Ovary (tissue), 9 donors: ENCODE data around the gene AFG1L. TPM values are rescaled to one million over a fixed set of nuclear protein-coding genes. Genes with fewer than 3 reads are reported as not detected.

Experiments
- DNase-seq, 5 donors: peaks; one replicate each; pipeline ENCODE4 v3.0.0-alpha.2; 2019 to 2020
- H3K27ac ChIP-seq, 2 donors: fragments of 200-600 bp; one replicate each; pipeline versions ENCODE4 v1.5.1 to v1.8.0; 2019 to 2022
- H3K27me3 ChIP-seq: fragments of 200-600 bp; one replicate; pipeline ENCODE4 v1.8.0; 2022
- H3K36me3 ChIP-seq: fragments of 200-600 bp; sonication (generic); one replicate; pipeline ENCODE4 v1.5.1; 2019
- H3K4me1 ChIP-seq: one replicate; pipeline ENCODE4 v1.8.1; 2013; ENCODE audit warnings: mild to moderate bottlenecking, moderate library complexity; ENCODE audit not compliant: insufficient read depth
- H3K4me3 ChIP-seq: fragments of 200-600 bp; sonication (generic); one replicate; pipeline ENCODE4 v1.5.1; 2017
- H3K9me3 ChIP-seq, 2 donors: fragments of 200-600 bp in 1 of 2; sonication (generic) in 1 of 2; one replicate each; pipeline versions ENCODE4 v1.5.1 to v1.8.1; 2013 to 2019; ENCODE audit warnings: mild to moderate bottlenecking in 1 of 2, moderate library complexity in 1 of 2
- CTCF ChIP-seq, 3 donors: fragments of 450-650 bp in 2 of 3; fragments of 200-600 bp in 1 of 3; IDR thresholded peaks; one replicate each; pipeline versions ENCODE4 v1.5.1 to v1.8.0; 2016 to 2022; ENCODE audit warnings: antibody characterized with exemption in 3 of 3, mild to moderate bottlenecking in 1 of 3
- EP300 ChIP-seq: sonication (generic); formaldehyde crosslinking; IDR thresholded peaks from one replicate; pipeline ENCODE4 v1.6.1; 2017; ENCODE audit warnings: antibody characterized with exemption
- POLR2A ChIP-seq: fragments of 450-650 bp; IDR thresholded peaks from one replicate; pipeline ENCODE4 v1.6.1; 2017; ENCODE audit warnings: antibody characterized with exemption, mild to moderate bottlenecking, moderate library complexity
- WGBS, 3 donors: extraction: QIAGEN DNeasy Blood & Tissue Kit in 1 of 3; methylation state at CpG; one replicate each; pipeline versions ENCODE4 v1.1.5 to v1.1.7; 2013 to 2017; 5-methylcytosine and 5-hydroxymethylcytosine counted together
- intact Hi-C, 4 donors: fragments of 100-400 bp; cut with DNase I; formaldehyde crosslinking; loops; one replicate each; pipeline versions ENCODE4 v1.11.0 to v1.15.1; 2022 to 2023
- polyA plus RNA-seq, 2 donors: library from polyadenylated mRNA; stranded (reverse); fragments of 200-250 nt in 1 of 2; fragments of 350-450 nt in 1 of 2; fragmentation: Illumina TruSeq in 1 of 2; extraction: RNeasy Lipid Tissue Mini Kit (QIAGEN cat#74804) in 1 of 2; gene quantifications; one replicate each; pipeline ENCODE4 v1.2.3, GENCODE V29; 2013 to 2014
- total RNA-seq, 7 donors: library from RNA; depleted of rRNA in 2 of 7; stranded (reverse); fragments of >200 nt in 2 of 7; fragmentation: NEBNext Ultra II Directional in 3 of 7; extraction: Animal tissue kit (Norgen Biotek cat#: 25700) in 3 of 7; gene quantifications; one replicate each; pipeline versions ENCODE4 v1.1.0 to v1.2.4, GENCODE V29; 2016 to 2023
- donor health status: DM: no; HTN: no; CAD: no; lungs with moderate emphysema.
- donor health status: DM: no; HTN: no; CAD: no.
- donor health status: Bipolar disorder and iron deficiency.
- donor health status: DM: yes; HTN: yes; CAD: no.
- donor health status: DM: no; HTN: no; CAD: no.
- donor health status: DM: yes; HTN: yes; CAD: no.

AFG1L gene
- total and polyA plus RNA-seq, 9 donors: 1.2 to 7.6 (median 5.7) TPM

GRCh38 chr6:108362455-108362854 is 67.6 kb downstream of the AFG1L start:
- WGBS, 3 donors: 85 to 88% (median 87%) methylated on average over 1 of the region's 1 CpG
- Histone ChIP-seq H3K27ac (no peak overlapping the region), H3K27me3 (no peaks in the 10 kb centered on the region), H3K4me3 (no peak overlapping the region), H3K4me1 (no peaks in the 10 kb centered on the region), H3K9me3 (no peaks in the 10 kb centered on the region), H3K36me3 (no peaks in the 10 kb centered on the region)
- intact Hi-C loops: no loop called here
- no peak for DNase-seq
- TF ChIP-seq CTCF (IDR thresholded peaks at IDR 0.05): no peak
- TF ChIP-seq EP300: no peak
- no peak for TF ChIP-seq POLR2A

GRCh38 chr6:108363113-108363512 is 68.3 kb downstream of the AFG1L start:
- Histone ChIP-seq H3K4me1 (no peaks in the 10 kb centered on the region), H3K36me3 (no peaks in the 10 kb centered on the region), H3K27me3 (no peaks in the 10 kb centered on the region), H3K9me3 (no peaks in the 10 kb centered on the region), H3K4me3 (no peak overlapping the region), H3K27ac (no peak overlapping the region)
- DNase-seq: no peak
- WGBS, 3 donors: 83 to 90% (median 86%) methylated on average over 3 of the region's 3 CpGs
- intact Hi-C loops: no loop called here
- TF ChIP-seq CTCF (IDR thresholded peaks at IDR 0.05): no peak
- TF ChIP-seq POLR2A: no peak
- no peak for TF ChIP-seq EP300

- no peaks in the 10 kb centered on the region for H3K36me3 ChIP-seq
- WGBS, 3 donors: 92 to 94% (median 94%) methylated on average over 6 of the region's 6 CpGs
- H3K27me3 ChIP-seq: no peaks in the 10 kb centered on the region
- intact Hi-C loops: no loop called here
- H3K4me1 ChIP-seq: no peaks in the 10 kb centered on the region
- H3K4me3 ChIP-seq: no peak overlapping the region
- no peak overlapping the region for H3K27ac ChIP-seq
- TF ChIP-seq EP300 (no peak), POLR2A (no peak), CTCF (IDR thresholded peaks at IDR 0.05) (no peak)
- no peak for DNase-seq
- no peaks in the 10 kb centered on the region for H3K9me3 ChIP-seq
Measured at GRCh38 chr6:108363889-108364313, 69.0 kb downstream of the AFG1L start.

- H3K4me1 ChIP-seq: no peaks in the 10 kb centered on the region
- intact Hi-C loops: no loop called here
- H3K36me3 ChIP-seq: no peaks in the 10 kb centered on the region
- no peak for DNase-seq
- TF ChIP-seq POLR2A (no peak), CTCF (IDR thresholded peaks at IDR 0.05) (no peak), EP300 (no peak)
- H3K27me3 ChIP-seq: no peaks in the 10 kb centered on the region
- H3K4me3 ChIP-seq: no peak overlapping the region
- H3K27ac ChIP-seq: no peak overlapping the region
- 84 to 91% (median 89%) methylated on average over 3 of the region's 3 CpGs for WGBS, 3 donors
- no peaks in the 10 kb centered on the region for H3K9me3 ChIP-seq
Measured at GRCh38 chr6:108364470-108364869, 69.6 kb downstream of the AFG1L start.

- Histone ChIP-seq H3K9me3 (no peaks in the 10 kb centered on the region), H3K36me3 (no peaks in the 10 kb centered on the region), H3K4me3 (no peak overlapping the region), H3K4me1 (no peaks in the 10 kb centered on the region), H3K27me3 (no peaks in the 10 kb centered on the region), H3K27ac (no peak overlapping the region)
- TF ChIP-seq POLR2A (no peak), CTCF (IDR thresholded peaks at IDR 0.05) (no peak), EP300 (no peak)
- no peak for DNase-seq
- intact Hi-C loops: no loop called here
Measured at GRCh38 chr6:108365478-108365877, 70.6 kb downstream of the AFG1L start.
